Measurements from ENCODE around the gene IVD.

- TF ChIP-seq CTCF (conservative IDR thresholded peaks at IDR 0.05 in 1 of 2, IDR thresholded peaks at IDR 0.05 in 1 of 2; ENCODE audit: extremely low read depth in 1 of 2, insufficient read depth in 1 of 2, low read depth in 1 of 2, low read length in 2 of 2) (no peak), EZH2 (IDR thresholded peaks at IDR 0.05; ENCODE audit: borderline replicate concordance, low read length) (no peak)
Measured at GRCh38 chr15:40454904-40455391, 49.4 kb downstream of the IVD start.
